Measurements from ENCODE around the gene ALKBH7.

ALKBH7 gene

GRCh38 chr19:6364353-6364752 lies 8.2 kb upstream of the ALKBH7 start:
- DNase-seq (ENCODE audit: low read depth): no peak

- peak; percentile 98 for DNase-seq (ENCODE audit: low read depth)
Observed at GRCh38 chr19:6373096-6373812, 660 bp downstream of the ALKBH7 start.

- no peak for DNase-seq (ENCODE audit: low read depth)
Observed at GRCh38 chr19:6373813-6374108, 1.2 kb downstream of the ALKBH7 start.

GRCh38 chr19:6374161-6374709 lies 1.6 kb downstream of the ALKBH7 start:
- DNase-seq (ENCODE audit: low read depth): no peak

- DNase-seq (ENCODE audit: low read depth): no peak
Observed at GRCh38 chr19:6374711-6375410, 2.3 kb downstream of the ALKBH7 start.

- no peak for DNase-seq (ENCODE audit: low read depth)
Observed at GRCh38 chr19:6375411-6376010, 2.9 kb downstream of the ALKBH7 start, which contains the start of gene PSPN. PSPN (minus strand) TSS chr19:6375933; CDS start chr19:6375849, 84 bp downstream.

GRCh38 chr19:6376512-6377190 lies 4.1 kb downstream of the ALKBH7 start:
- no peak for DNase-seq (ENCODE audit: low read depth)

- DNase-seq (ENCODE audit: low read depth): no peak
Observed at GRCh38 chr19:6378041-6378440, 5.4 kb downstream of the ALKBH7 start.

GRCh38 chr19:6378486-6378885 lies 5.9 kb downstream of the ALKBH7 start:
- DNase-seq (ENCODE audit: low read depth): no peak

GRCh38 chr19:6379744-6380143 lies 7.2 kb downstream of the ALKBH7 start:
- DNase-seq (ENCODE audit: low read depth): no peak

- no peak for DNase-seq (ENCODE audit: low read depth)
Observed at GRCh38 chr19:6381030-6381750, 8.6 kb downstream of the ALKBH7 start.

GRCh38 chr19:6383188-6383587 lies 10.6 kb downstream of the ALKBH7 start:
- DNase-seq (ENCODE audit: low read depth): no peak

GRCh38 chr19:6384381-6384780 lies 11.8 kb downstream of the ALKBH7 start:
- DNase-seq (ENCODE audit: low read depth): no peak

GRCh38 chr19:6387372-6387771 lies 14.8 kb downstream of the ALKBH7 start:
- DNase-seq (ENCODE audit: low read depth): no peak

GRCh38 chr19:6392221-6393073 lies 19.9 kb downstream of the ALKBH7 start:
- peak; percentile 14 for DNase-seq (ENCODE audit: low read depth)

GRCh38 chr19:6393074-6393982 lies 20.7 kb downstream of the ALKBH7 start, which contains the start of gene GTF2F1:
GTF2F1 (minus strand) TSS chr19:6393164; CDS start chr19:6392995, 169 bp downstream.
- DNase-seq (ENCODE audit: low read depth): peak; percentile 97

- DNase-seq (ENCODE audit: low read depth): no peak
Observed at GRCh38 chr19:6393983-6394412, 21.4 kb downstream of the ALKBH7 start.

GRCh38 chr19:6394831-6395230 lies 22.2 kb downstream of the ALKBH7 start:
- no peak for DNase-seq (ENCODE audit: low read depth)

- DNase-seq (ENCODE audit: low read depth): no peak
Observed at GRCh38 chr19:6396305-6396704, 23.7 kb downstream of the ALKBH7 start.

Measured in ELR (cell line).